CD4-positive, alpha-beta T cell treated with Interleukin-15 for 1 hour (primary cell): ENCODE data around the gene VWA2.

Experiments
- DNase-seq: peaks from one replicate; pipeline ENCODE4 v3.0.0-alpha.2; 2020

Gene VWA2

GRCh38 chr10:114278140-114278883 lies 39.3 kb downstream of the VWA2 start:
- no peak for DNase-seq

- DNase-seq: no peak
Observed at GRCh38 chr10:114278884-114279191, 39.8 kb downstream of the VWA2 start.

GRCh38 chr10:114279289-114279688 lies 40.2 kb downstream of the VWA2 start:
- no peak for DNase-seq

- no peak for DNase-seq
Observed at GRCh38 chr10:114279901-114280644, 41.0 kb downstream of the VWA2 start.

GRCh38 chr10:114281006-114281405 lies 42.0 kb downstream of the VWA2 start:
- DNase-seq: no peak

- no peak for DNase-seq
Observed at GRCh38 chr10:114281461-114281860, 42.4 kb downstream of the VWA2 start.

GRCh38 chr10:114282526-114282925 lies 43.5 kb downstream of the VWA2 start:
- DNase-seq: no peak

GRCh38 chr10:114283091-114283490 lies 44.0 kb downstream of the VWA2 start:
- no peak for DNase-seq

- no peak for DNase-seq
Observed at GRCh38 chr10:114283535-114284234, 44.6 kb downstream of the VWA2 start.

- no peak for DNase-seq
Observed at GRCh38 chr10:114284346-114285071, 45.5 kb downstream of the VWA2 start.

- DNase-seq: no peak
Observed at GRCh38 chr10:114285961-114286441, 46.9 kb downstream of the VWA2 start.

- DNase-seq: no peak
Observed at GRCh38 chr10:114286921-114287320, 47.9 kb downstream of the VWA2 start.

- no peak for DNase-seq
Observed at GRCh38 chr10:114288424-114289095, 49.5 kb downstream of the VWA2 start.

- DNase-seq: no peak
Observed at GRCh38 chr10:114289096-114289436, 50.0 kb downstream of the VWA2 start.

GRCh38 chr10:114290038-114290437 lies 51.0 kb downstream of the VWA2 start:
- no peak for DNase-seq

- no peak for DNase-seq
Observed at GRCh38 chr10:114291076-114291475, 52.0 kb downstream of the VWA2 start.

GRCh38 chr10:114291516-114291915 lies 52.5 kb downstream of the VWA2 start:
- no peak for DNase-seq

- DNase-seq: no peak
Observed at GRCh38 chr10:114293075-114293474, 54.0 kb downstream of the VWA2 start.

GRCh38 chr10:114294549-114294948 lies 55.5 kb downstream of the VWA2 start:
- DNase-seq: no peak

GRCh38 chr10:114295393-114295792 lies 56.3 kb downstream of the VWA2 start:
- no peak for DNase-seq

GRCh38 chr10:114297136-114297705 lies 58.2 kb downstream of the VWA2 start:
- DNase-seq: no peak

- DNase-seq: no peak
Observed at GRCh38 chr10:114300036-114300645, 61.1 kb downstream of the VWA2 start.
